C4-2B (cell line): ENCODE measurements around the gene SSNA1.
A peak's percentile ranks its signal among the peaks of the same experiment; 100 is the strongest.

Source experiments
- ZFX ChIP-seq: fragments of 450-650 bp; IDR thresholded peaks from 2 replicates; pipeline ENCODE4 v1.6.1; 2017
- TF ChIP-seq, protein P1 (sequence below): fragments of 450-650 bp; conservative IDR thresholded peaks from 2 replicates; pipeline ENCODE4 v1.5.1; 2017; ENCODE audit warnings: mild to moderate bottlenecking

DNA sequence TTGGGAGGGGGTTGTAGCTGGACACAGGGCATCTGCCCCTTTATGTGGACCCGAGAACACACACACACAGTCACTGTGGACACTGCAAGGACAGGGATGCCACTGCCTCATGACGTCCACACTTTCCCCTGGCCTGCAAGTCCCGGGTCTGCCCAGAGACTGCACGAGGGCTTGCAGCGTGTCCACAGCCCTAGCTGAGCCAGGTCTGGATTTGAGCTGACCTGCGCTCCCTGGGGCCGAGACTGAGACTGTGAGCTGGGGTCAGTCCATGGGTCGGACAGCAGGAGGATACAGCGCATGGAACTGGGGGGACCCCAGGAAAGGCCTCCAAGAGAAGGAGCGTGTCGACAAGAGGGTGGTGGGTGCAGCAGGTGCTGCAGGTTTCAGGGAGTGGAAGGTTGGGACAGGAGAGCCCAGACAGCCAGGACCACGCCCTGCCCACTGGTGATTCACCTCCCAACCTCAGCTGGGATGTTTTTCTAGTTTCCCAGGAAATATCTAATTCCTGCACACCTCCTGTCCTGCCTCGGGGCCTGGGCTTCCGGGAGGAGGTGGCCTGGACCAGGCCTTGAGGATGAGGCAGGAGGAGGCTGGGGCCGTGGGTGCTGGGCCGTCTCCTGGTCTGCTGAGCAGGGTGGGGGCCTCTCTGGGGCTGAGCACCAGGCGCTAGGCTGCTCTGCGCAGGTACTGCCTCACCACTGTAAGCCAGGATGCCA, 38.0 kb downstream of the SSNA1 start:
- TF ChIP-seq, protein P1, sequence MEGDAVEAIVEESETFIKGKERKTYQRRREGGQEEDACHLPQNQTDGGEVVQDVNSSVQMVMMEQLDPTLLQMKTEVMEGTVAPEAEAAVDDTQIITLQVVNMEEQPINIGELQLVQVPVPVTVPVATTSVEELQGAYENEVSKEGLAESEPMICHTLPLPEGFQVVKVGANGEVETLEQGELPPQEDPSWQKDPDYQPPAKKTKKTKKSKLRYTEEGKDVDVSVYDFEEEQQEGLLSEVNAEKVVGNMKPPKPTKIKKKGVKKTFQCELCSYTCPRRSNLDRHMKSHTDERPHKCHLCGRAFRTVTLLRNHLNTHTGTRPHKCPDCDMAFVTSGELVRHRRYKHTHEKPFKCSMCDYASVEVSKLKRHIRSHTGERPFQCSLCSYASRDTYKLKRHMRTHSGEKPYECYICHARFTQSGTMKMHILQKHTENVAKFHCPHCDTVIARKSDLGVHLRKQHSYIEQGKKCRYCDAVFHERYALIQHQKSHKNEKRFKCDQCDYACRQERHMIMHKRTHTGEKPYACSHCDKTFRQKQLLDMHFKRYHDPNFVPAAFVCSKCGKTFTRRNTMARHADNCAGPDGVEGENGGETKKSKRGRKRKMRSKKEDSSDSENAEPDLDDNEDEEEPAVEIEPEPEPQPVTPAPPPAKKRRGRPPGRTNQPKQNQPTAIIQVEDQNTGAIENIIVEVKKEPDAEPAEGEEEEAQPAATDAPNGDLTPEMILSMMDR = no peak
- peak; percentile 19; the same call in 1 of the 2 replicates for TF ChIP-seq ZFX
